Stimulated activated CD4-positive, alpha-beta T cell treated with anti-CD3 and anti-CD28 coated beads, Interleukin-1b, Interleukin-23, amount 100 ng/mL, for 4 hours (primary cell): ENCODE results near the gene ALK.

Experiments
- DNase-seq, 2 donors: peaks; one replicate each; pipeline ENCODE4 v3.0.0-alpha.2; 2020; ENCODE audit warnings: low read depth in 2 of 2

The ALK gene

DNA sequence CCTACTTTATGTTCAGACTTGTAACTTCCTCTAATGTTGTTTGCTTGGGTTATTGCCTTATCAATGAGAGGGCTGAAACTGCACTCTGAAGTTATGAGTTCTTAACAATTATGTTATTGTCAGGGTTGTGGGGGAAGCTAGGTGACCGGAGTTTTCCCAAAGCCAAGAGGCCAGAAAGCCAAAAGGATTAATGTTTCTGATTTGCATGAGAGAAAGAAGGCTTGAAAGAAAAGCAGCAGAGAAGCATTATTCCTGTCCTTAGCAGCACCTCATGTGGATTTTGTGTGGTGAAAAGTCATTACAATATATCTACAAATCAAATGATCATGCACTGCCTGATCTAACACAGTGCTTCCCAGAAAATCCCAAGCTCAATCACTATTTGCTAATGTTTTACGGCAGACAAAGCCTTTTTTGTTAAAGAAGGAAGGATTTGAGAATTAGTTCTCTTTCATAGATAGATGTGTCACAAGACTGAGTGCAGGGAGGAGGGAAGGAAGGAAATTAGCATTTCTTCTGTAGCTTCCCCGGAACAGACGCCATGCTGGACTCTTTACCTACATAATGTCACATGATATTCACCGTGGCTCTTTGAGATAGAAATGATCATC is 203.2 kb downstream of the ALK start:
- no peak for DNase-seq

DNA sequence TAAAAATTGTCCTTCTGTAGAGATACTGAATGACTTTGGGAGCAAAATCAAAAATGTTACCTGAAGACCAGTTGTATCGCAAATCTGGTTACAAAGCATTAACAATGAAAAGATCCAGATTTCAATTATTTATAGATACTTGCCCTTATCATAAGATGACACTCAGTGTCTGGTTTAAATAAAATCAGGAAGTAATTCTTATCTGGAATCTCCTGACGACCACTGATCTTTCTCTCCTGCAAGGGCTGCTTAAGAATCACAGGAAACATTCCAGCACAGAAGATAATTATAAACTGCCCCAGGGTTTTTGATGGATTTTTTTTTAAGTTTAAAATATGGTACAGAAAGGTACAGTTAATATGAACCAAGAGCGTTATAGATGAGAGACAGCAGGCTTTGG is 205.7 kb downstream of the ALK start:
- DNase-seq: no peak

DNA sequence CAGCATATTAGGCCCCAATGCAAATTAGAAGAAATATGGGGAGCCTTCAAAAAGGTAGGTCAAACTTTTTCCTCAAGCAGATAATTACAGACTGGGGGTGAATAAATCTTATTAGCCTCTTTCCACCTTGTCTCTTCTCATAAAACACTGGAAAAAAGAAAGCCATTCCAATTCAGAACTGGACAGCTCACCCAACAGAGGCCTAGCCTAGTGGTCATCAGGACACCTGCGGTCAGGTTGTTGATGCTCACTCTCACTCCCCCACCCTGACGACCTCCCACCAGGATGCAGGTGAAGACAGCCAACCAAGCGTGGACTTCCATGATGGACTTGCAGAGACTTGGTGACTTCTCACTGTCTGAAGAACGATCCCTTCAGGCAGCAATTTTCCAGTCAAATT is 207.1 kb downstream of the ALK start:
- DNase-seq: no peak

DNA sequence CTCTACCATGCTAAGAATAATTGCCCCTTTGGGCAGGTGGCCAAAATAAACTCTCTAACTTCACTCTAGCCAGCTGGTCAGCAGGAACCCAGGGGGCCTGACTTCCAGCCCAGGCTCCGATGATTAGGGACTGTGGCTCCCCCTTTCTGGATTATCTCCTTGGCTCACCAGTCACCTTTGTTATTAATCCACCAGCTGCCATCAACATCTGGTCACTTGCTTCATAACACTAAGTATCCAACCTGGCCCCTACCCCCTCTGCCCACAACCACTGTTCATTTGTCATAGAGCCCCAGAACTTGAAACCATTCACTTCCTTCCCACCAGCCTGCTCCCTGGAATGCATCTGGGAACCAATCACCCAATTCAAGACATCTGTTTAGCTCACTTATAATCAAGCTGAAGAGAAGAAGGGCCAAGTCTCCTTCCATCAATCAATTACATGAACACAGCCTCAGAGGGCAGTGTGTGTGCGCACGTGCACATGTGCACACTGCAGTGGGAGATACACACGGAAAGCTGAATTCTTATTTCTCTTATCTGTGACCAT is 215.1 kb downstream of the ALK start:
- DNase-seq: no peak

DNA sequence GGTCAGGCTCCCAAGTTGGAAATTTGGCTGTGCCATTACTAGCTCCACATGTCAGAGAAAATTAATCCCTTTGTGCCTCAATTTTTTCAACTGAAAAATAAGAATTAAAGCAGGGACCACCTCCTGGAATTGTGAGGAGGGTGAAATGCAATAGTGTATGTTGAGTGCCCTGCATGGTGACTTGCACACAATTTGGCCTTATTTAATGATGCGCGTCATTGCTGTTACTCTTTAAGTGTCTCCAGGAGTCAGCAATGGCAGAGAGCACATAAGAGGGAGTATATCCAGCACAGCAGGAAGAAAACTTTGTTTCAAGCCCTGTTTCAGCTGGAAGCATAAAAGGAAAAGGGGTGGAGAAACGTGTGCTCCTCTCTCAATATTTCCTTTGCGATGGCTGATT is 215.8 kb downstream of the ALK start:
- DNase-seq: no peak

DNA sequence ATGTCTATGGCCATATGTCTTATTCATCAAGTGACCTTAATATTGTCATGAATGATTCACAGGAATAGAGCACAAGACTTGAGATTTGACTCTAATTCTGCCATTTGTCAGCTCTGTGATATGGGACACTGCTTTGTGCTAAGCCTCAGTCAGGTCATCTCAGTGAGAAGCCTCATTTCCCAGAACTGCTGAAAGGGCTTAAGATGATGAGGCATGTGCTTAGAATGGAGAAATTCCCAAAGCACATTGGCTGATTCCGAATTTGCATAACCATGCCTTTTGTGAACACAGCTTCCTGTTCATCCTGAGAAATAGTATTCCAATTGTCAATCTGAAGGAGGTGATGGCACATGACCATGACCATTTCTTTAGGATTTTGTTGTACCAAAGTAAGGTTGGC is 218.1 kb downstream of the ALK start:
- no peak for DNase-seq

DNA sequence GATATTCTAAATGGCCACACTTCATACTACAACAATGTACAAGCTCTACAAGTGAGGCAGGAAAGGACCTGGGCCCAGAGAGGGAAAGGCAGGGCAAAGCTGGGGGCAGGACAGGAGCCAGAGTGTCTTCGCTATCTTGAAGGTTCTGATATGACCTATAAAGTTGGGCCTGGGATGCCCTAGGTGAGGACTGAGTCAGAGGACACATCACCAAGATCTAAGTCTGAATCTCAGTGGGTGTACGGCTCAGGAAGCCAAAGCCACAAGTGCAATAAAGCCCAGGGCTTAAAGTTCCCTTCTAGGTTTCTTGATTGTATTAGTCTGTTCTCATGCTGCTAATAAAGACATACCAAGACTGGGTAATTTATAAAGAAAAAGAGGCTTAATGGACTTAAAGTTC is 219.1 kb downstream of the ALK start:
- DNase-seq: no peak

DNA sequence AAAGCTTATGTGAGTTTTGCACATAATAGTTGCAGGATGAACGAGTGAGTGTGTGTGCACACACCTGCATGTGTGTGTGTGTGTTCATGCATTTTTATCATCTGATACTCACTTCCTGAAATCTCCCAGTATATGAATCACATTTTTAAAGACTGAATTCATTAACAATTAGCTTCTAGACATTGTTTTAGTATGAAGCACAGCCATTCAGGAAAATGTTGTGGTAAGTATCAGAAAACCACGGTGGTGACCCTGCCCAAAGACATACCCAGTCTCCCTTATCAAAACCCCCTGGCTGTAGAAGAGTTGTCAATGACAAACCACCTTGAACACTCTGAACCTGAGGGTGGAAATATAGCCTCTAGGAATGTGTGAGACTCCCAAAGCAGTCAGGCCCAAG is 220.8 kb downstream of the ALK start:
- no peak for DNase-seq

DNA sequence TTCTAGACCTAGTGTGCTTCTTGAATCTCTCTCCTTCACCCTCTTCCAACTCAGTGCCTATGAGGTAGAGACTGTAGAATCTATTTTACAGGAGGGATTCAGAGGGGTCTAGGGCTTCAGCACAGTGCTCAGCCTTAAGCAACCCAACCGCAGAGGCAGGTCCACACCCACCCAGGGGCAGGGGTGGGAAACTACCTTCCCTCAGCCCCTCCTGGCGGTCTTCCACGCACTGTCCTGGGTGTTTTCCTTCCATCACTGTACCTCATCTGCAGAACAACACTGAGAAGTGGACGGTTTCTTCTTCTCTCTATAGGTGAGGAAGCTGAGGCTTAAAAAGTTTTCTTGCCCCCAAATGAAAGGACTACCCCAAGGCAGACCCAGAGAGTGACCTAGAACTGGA is 222.3 kb downstream of the ALK start:
- no peak for DNase-seq

DNA sequence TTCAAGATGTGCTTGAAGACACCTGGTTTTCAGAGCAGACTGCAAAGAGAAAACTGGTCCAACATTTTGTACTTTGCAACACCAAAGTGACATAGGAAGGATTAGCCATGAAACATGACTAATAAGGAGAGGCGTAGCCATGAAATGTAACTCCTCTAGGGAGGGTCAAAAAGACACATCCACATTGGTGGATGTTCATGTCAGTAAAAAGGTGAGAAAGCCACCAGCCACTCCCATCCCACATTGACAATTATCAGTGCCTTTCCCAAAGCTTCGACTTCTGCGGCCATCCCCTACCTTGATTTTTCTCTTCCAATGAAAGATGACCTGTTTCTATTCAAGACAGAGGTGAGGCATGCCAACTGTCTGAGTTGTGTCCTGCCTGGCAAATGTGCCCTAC is 223.2 kb downstream of the ALK start:
- no peak for DNase-seq

DNA sequence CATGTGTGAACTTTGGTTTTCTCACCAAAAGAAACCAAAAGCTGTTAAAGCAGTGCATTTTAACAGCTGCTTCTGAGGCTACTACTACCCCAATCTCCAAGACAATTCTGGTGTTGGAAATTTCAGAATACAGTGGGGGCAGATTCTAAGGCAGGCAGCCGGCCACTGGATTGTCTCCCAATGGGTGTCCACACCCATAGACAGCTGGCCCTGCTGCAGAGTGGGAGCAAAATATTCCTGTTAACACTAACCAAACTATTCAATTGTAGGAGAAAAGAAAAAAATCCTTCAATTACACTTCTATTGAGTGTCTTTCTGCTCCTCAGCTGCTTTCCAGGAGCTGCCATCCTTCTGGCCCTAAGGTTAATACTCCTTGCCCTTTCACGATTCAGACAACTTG is 223.7 kb downstream of the ALK start:
- DNase-seq: no peak

DNA sequence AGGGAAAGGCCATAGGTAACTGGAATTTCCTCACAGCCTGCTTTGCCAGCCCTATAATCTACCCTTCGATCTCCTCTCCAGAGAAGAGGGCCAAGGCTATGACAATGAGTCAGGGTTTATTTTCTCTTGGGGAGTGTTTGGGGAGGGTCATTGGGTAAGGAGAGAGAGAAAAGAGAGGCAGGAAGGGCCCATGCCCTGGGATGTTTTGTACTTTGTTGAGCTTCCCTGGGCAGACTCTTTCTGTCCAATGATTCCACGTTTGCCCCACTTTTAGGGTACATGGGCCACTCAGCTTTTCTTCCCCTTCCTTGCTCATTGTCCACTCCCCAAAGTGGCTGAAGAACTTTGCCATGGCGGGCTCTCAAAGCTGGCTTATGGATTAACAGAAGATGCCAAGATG is 224.2 kb downstream of the ALK start:
- no peak for DNase-seq

DNA sequence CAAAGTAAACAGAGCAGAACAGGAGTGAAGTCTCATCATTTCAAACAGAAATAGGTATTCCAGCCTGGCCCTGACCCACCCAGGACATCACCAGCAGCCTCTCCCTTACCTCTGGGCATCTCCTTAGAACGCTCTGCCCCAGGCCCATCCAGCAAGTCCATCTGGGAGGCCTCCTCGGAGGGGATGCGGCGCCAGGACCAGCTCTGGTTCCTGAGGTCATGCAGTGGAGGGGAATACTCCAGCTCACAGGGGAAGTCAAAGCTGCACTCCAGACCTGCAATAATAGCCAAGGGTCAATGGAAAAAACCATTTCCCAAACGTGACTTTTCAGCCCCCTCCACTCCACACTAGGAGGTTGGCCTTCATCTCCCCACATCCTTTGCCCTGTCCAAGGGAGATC is 226.6 kb downstream of the ALK start:
- DNase-seq: no peak

DNA sequence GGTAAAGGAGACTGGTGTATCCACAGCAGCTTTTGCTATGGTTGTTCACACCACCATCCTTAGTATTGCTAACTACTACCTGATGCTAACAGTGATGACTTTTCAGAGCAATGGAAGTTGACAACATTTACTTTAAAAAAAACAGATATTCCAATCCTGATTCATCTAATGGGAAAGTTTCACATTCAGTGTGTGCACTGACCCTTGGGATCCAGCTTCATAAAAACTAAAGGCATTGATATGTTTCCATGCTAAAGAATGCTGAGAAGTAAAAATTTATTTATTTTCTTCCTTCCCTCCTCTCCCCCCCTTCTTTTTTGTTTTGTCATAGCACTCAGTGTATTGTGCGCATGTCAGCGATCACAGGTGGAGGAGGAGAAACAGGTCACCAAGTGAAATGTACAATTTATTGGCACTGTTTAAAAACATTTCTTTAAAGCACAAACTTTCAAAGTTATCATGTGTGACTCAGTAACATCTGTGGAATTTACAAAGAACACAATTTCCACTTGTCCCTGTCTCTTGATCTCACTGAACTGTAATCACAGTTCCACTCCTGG is 229.9 kb downstream of the ALK start:
- no peak for DNase-seq

DNA sequence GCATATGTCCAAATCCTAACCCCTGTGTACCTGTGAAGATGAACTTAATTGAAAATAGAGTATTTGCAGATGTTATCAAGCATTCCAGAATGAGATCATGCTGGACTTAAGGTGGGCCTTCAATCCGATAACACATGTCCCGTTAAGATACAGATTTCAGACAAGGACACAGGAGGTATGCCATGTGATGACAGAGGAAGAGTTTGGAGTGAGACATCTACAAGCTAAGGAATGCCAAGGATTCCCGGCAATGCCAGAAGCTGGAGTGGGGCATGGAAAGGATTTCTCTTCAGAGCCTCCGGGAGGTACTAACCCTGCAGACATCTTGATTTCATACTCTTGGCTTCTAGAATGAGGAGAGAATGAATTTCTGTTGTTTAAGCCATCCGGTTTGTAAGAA is 231.7 kb downstream of the ALK start:
- DNase-seq: no peak

DNA sequence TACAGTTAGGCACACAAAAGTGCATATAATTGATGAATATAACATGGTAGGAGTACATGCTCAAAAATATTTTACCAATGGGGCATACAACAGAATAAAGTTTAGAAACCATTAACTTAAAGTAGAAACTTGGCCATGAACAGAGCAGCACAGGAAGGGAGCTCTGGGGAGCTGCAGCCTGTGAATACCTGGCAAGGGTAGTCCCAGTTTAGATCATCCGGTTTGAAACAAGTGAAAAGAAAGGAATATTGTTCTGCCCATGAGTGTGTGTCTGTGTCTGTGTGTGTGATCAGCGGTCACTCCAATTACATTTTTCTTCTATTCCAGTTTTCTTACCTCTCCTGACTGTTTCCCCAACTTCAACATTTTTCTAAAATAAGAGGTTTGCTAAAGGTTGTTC is 233.0 kb downstream of the ALK start:
- DNase-seq: no peak

DNA sequence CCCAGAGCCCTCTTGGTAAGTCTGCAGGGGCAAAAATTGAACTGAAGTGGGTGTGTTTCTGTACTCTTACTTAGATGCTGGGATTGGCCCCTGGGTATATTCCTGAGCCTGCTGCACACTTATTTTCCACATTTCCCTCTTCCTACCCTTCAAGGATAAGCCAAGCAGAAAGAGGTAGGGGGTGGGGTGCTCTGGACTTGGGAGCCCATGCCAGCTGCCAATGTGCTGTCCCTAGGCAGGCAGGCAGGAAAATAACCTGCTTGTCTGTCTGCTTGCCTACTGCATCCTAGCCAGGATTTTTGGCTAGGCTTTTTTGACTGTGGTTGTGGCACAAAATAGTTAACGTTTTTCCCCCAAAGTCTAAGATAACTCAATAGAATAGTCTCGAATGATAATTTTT is 234.3 kb downstream of the ALK start:
- no peak for DNase-seq

DNA sequence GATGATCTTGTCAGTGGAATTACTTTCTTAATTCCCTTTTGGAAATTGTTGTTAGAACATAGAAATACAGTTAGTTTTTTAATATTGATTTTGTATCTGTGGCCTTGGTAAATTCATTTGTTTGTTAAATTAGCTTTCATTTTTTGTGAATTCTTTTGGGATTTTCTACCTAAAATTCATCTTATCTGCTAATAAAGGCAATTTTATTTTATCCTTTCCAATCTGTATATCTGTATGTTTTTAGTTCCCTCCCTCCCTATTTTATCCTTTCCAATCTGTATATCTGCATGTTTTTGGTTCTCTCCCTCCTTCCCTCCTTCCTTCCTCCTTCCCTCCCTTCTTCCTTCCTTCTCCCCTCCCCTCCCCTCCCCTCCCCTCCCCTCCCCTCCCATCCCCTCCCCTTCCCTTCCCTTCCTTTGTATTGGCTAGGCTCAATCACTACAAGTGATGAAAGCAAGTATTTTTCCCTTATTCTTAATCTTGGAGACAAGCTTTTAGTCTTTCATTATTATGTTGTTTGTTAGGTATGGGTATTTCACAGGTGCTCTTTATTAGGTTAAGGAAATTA is 244.4 kb downstream of the ALK start:
- no peak for DNase-seq

DNA sequence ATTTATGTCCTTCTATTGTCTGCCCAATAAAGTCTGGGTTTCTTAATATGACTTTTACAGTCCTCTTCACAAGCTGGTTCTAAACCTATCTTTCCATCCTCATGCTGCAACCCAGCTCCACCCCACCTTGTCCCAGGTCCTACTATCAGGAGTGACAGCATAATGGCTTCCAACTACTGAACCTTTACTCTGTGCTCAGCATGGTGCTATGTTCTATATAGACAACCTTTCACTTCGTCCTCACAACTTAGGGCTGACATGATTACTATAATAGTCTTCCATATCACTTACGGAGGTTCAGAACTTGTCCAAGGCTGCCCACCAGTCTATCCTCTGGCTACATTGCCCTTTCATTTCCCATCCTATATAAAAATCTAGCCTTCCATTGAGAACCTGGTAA is 256.8 kb downstream of the ALK start:
- no peak for DNase-seq

DNA sequence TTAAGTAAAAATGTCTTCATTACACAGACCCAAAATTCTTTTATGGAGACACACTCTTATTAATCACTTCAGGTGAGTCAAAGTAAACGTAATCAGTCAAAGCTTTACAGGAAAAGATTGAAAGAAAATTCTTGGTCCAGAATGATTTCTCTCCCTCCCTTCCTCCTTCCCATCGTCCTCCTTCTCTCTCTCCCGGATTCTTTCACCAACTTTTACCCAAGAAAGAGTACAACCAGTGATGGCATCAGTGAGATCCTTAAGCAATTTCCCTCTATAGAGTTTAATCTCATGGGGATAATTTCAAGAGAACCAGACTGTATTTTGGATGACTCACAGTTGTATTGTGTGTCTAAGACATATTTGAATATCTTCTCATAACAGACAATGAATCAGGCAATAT is 258.1 kb downstream of the ALK start:
- DNase-seq: no peak

DNA sequence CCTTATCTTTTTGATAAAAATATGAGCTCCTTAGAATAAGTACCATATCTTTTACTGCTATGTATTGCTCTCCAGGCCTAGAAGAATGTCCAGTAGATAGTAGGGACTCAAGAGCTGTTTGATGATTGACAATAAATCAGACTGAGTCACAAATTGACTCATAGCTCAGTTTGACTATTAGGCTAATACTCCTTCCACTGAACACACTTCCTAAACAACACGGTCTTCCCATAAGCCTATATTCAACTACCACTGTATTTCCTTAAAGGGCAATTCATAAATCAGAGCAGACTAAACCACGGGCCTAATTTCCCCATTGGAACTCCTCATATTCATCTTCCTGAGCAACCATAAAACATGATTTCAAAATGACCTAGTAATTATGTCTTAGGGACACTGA is 258.5 kb downstream of the ALK start:
- no peak for DNase-seq

DNA sequence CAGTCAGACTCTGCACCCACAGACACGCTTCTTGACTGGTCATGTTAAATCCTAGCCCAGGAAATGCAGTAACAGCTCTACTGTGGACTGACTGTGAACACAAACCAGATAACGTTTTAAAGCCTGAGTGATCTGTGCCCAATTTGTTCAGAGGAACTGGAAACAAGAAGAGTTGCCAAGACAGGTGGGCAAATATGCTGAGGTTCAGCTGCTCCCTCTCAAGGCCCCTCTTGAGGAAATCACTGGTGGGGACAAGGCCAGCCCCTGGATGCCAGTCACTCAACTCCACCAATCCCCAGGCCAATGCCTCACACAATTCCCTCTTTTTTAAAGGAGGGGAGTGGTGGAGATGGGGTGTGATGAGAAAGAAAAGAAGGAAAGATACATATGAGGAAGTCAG is 261.2 kb downstream of the ALK start:
- no peak for DNase-seq

DNA sequence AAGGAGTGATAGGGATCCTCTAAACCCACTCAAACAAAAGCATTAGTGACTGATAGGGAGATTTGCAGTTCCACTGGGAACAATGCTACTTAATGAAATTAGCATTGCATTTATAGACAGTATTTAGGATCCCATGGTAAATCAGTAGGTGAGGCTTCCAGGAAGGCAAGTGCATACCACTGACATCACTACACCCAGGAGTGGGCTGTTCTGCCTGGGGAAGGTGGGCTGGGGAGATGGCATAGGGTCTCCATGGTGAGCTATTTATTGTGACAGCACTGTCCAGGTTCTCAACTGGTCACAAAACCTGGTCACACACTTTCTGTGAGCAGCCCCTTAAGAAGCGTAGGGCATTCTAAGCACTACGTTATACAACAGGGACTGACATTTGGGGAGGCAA is 262.2 kb downstream of the ALK start:
- no peak for DNase-seq

DNA sequence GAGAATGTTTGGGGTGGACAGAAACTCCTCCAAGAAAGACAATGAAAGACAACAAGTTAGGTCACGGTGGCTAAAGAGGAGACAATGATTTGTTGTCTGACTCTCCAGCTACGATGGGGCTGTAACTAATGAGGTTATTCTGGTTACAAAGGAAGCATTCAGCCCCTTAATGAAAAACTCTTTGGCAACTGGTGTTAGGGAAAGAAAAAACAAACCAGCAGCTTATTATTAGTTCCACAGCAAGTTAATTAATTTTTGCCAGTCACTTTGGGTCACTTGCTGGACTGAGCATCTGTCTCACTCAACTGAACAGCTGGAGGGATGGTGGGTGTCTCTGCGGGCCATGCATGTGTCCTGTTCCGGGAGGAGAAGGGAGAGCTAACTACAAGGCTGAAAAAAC is 263.7 kb downstream of the ALK start:
- DNase-seq: no peak
